DND-41 (cell line): Measurements from ENCODE around the gene GK.
"Not testable (repeated sequence)": the region's sequence is repeated elsewhere in the genome, so short reads cannot be mapped to it uniquely, and the experiment has no call there.

Source experiments
- ATAC-seq: fragments of 200-7000 bp; cut with Tn5 transposase; 3 replicates; pipeline ENCODE4 v1.9.1; 2021; ENCODE audit warnings: low read depth; ENCODE audit not compliant: insufficient read depth
- DNase-seq: peaks from one replicate; pipeline ENCODE4 v3.0.0-alpha.2; 2020
- H2AFZ ChIP-seq: 2 replicates; pipeline ENCODE4 v1.6.0; 2012; ENCODE audit warnings: low read depth, low read length
- H3K27ac ChIP-seq: 2 replicates; pipeline ENCODE4 v1.5.1; 2012; ENCODE audit warnings: low read length, inconsistent platforms
- H3K27me3 ChIP-seq: fragments of 200-600 bp; sonication (generic); 2 replicates; pipeline ENCODE4 v1.6.0; 2012; ENCODE audit warnings: low read length, mild to moderate bottlenecking, inconsistent platforms; ENCODE audit not compliant: insufficient read depth, poor library complexity
- H3K36me3 ChIP-seq: 2 replicates; pipeline ENCODE4 v1.5.1; 2012; ENCODE audit warnings: low read length, inconsistent platforms; ENCODE audit not compliant: insufficient read depth
- H3K4me1 ChIP-seq: 2 replicates; pipeline ENCODE4 v1.5.1; 2012; ENCODE audit warnings: mild to moderate bottlenecking, low read length; ENCODE audit not compliant: insufficient read depth
- H3K4me2 ChIP-seq: 2 replicates; pipeline ENCODE4 v1.6.0; 2012; ENCODE audit warnings: mild to moderate bottlenecking, moderate library complexity, low read length, inconsistent platforms; ENCODE audit not compliant: insufficient read depth
- H3K4me3 ChIP-seq, 2 experiments: fragments of 200-600 bp in 1 of 2; shearing (Covaris generic) in 1 of 2; 2 replicates each; pipeline ENCODE4 v1.5.1; 2012 to 2016; ENCODE audit warnings: inconsistent platforms in 2 of 2, low read length in 2 of 2, mild to moderate bottlenecking in 2 of 2, low read depth in 1 of 2, moderate library complexity in 1 of 2
- H3K79me2 ChIP-seq: 2 replicates; pipeline ENCODE4 v1.6.0; 2012; ENCODE audit warnings: low read length, inconsistent platforms; ENCODE audit not compliant: insufficient read depth
- H3K9ac ChIP-seq: 2 replicates; pipeline ENCODE4 v1.6.0; 2012; ENCODE audit warnings: low read depth, mild to moderate bottlenecking, inconsistent platforms, low read length, moderate library complexity
- H3K9me3 ChIP-seq: 2 replicates; pipeline ENCODE4 v1.5.1; 2012; ENCODE audit warnings: low read length, moderate library complexity, mild to moderate bottlenecking, inconsistent platforms; ENCODE audit not compliant: insufficient read depth, severe bottlenecking
- H4K20me1 ChIP-seq: 2 replicates; pipeline ENCODE4 v1.6.0; 2012; ENCODE audit warnings: low read length; ENCODE audit not compliant: insufficient read depth
- CTCF ChIP-seq: IDR thresholded peaks from 2 replicates; pipeline ENCODE4 v1.5.1; 2012; ENCODE audit warnings: borderline replicate concordance, low read length, moderate library complexity, mild to moderate bottlenecking; ENCODE audit not compliant: poor library complexity, severe bottlenecking; ENCODE audit errors: extremely low read depth
- EZH2 ChIP-seq: IDR thresholded peaks from 3 replicates; pipeline ENCODE4 v1.6.1; 2012; ENCODE audit warnings: borderline replicate concordance, low read depth, mild to moderate bottlenecking, moderate library complexity, low read length, inconsistent platforms; ENCODE audit not compliant: severe bottlenecking

The GK gene

DNA sequence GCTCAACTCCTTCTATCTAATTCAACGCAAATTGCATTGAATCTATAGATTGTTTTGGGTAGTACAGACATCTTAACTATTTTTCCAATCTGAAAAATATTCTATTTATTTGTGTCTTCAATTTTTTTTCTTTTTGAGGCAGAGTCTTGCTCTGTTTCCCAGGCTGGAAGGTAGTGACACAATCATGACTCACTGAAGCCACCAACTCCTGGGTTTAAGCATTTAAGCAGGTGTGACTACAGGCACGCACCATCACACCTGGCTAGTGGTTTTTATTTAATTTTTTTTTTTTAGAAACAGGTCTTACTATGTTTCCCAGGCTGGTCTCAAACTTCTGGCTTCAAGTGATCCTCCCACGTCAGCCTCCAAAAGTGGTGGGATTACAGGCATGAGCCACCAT, 98.3 kb downstream of the GK start:
- Histone ChIP-seq H3K27ac (no peak overlapping the region), H3K9ac (no peak overlapping the region), H3K36me3 (no peaks in the 10 kb centered on the region), H2AFZ (no peak overlapping the region), H3K27me3 (no peaks in the 10 kb centered on the region), H3K4me1 (no peaks in the 10 kb centered on the region), H4K20me1 (no peaks in the 10 kb centered on the region), H3K79me2 (no peaks in the 10 kb centered on the region), H3K4me2 (no peak overlapping the region), H3K4me3 (no peak overlapping the region), H3K9me3 (no peaks in the 10 kb centered on the region)
- TF ChIP-seq EZH2 (no peak), CTCF (no peak)
- ATAC-seq (no peak), DNase-seq (no peak)

GRCh38 chrX:30762755-30763154, 109.5 kb downstream of the GK start:
- no peaks in the 10 kb centered on the region for H3K4me1 ChIP-seq

GRCh38 chrX:30773764-30774163, 120.5 kb downstream of the GK start:
- H3K79me2 ChIP-seq, H3K36me3 ChIP-seq, DNase-seq, ATAC-seq, H3K27me3 ChIP-seq, H3K4me1 ChIP-seq, H2AFZ ChIP-seq, H3K4me2 ChIP-seq, H3K4me3 ChIP-seq, H3K9me3 ChIP-seq, H4K20me1 ChIP-seq, H3K27ac ChIP-seq, H3K9ac ChIP-seq: not testable (repeated sequence)

More at GRCh38 chrX:30762755-30763154, 109.5 kb downstream of the GK start:
- Histone ChIP-seq H2AFZ (no peak overlapping the region), H3K27me3 (no peaks in the 10 kb centered on the region), H3K79me2 (no peaks in the 10 kb centered on the region), H3K36me3 (no peaks in the 10 kb centered on the region), H3K4me3 (no peak overlapping the region), H4K20me1 (no peaks in the 10 kb centered on the region), H3K4me2 (no peak overlapping the region), H3K27ac (no peak overlapping the region), H3K9me3 (no peaks in the 10 kb centered on the region), H3K9ac (no peak overlapping the region)
- TF ChIP-seq CTCF (no peak), EZH2 (no peak)
- ATAC-seq (no peak), DNase-seq (no peak)

GRCh38 chrX:30777575-30777974, 124.4 kb downstream of the GK start:
- Histone ChIP-seq H3K36me3 (no peaks in the 10 kb centered on the region), H3K4me2 (no peak overlapping the region), H3K4me3 (no peak overlapping the region), H3K4me1 (no peaks in the 10 kb centered on the region), H3K79me2 (no peaks in the 10 kb centered on the region), H3K9me3 (no peaks in the 10 kb centered on the region), H4K20me1 (no peaks in the 10 kb centered on the region), H3K27ac (no peak overlapping the region), H3K27me3 (no peaks in the 10 kb centered on the region), H3K9ac (no peak overlapping the region), H2AFZ (no peak overlapping the region)
- DNase-seq (no peak), ATAC-seq (no peak)
- TF ChIP-seq EZH2 = no peak
- TF ChIP-seq CTCF = no peak
